ENCODE measurements around the gene UBE2J2. TPM values are rescaled to one million over a fixed set of nuclear protein-coding genes. Genes with fewer than 3 reads are reported as not detected.

Gene UBE2J2
- total RNA-seq, 4 donors from 2014 or later: 33.0 to 58.4 (median 36.2) TPM

- TF ChIP-seq CTCF (IDR thresholded peaks at IDR 0.05) (no peak), POLR2A (IDR thresholded peaks at IDR 0.05) (no peak)
- Histone ChIP-seq H3K36me3 (no peaks in the 10 kb centered on the region), H3K9me3 (no peaks in the 10 kb centered on the region), H3K4me1 (peaks cover 8 to 26% of the 10 kb centered on the region in 2 donors), H3K4me3 (replicated peaks in 1 of 3) (no peak overlapping the region), H3K27me3 (no peaks in the 10 kb centered on the region), H3K27ac (no peak overlapping the region)
- no peak for DNase-seq
- 78 to 85% methylated on average over 11 to 14 of the region's 22 CpGs for WGBS, 2 donors
- intact Hi-C loops (cut with DNase I): no loop called here
Measured at GRCh38 chr1:1236176-1236763, 37.4 kb downstream of the UBE2J2 start.

- Histone ChIP-seq H3K27me3 (no peaks in the 10 kb centered on the region), H3K4me1 (peaks cover 14 to 34% of the 10 kb centered on the region in 2 donors), H3K4me3 (replicated peaks in 1 of 3) (no peak overlapping the region), H3K9me3 (no peaks in the 10 kb centered on the region), H3K27ac (no peak overlapping the region), H3K36me3 (no peaks in the 10 kb centered on the region)
- TF ChIP-seq POLR2A (IDR thresholded peaks at IDR 0.05) (no peak), CTCF (IDR thresholded peaks at IDR 0.05) (no peak)
- DNase-seq: no peak
- 88 to 90% methylated on average over 14 to 24 of the region's 27 CpGs for WGBS, 2 donors
- intact Hi-C loops (cut with DNase I): no loop called here
Measured at GRCh38 chr1:1235016-1235744, 38.5 kb downstream of the UBE2J2 start.

DNA sequence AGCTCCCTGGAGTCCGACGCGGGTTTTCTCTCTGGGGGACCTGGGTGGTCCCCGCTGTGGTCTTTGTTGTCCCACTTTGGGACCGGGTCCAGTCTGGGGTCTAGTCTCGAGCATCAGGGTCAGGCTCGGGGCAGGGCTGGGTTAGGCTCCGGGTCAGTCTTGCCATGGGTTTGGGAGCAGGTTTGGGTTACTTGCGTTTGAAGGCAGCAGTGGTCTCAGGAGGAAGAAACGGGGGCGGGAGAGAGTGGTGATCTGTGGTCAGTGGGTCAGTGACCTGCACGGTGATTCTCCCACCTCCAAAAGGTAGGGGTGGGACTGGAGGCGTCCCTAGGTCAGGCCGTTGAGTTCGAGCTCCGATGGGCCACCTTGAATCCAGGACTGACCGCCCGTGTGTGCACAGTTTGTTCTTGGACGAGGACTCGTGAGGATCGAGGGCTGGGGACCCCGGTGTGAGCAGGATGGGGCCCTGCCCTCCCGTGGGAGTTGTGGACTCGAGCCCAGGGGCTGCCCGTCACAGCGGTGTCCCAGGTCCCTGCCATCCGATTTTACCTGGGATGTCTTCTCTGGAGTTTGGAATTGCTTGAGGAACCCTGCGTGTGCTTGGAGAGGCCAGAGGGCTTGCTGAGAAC, 39.4 kb downstream of the UBE2J2 start:
- H3K9me3 ChIP-seq: no peaks in the 10 kb centered on the region
- intact Hi-C loops (cut with DNase I): no loop called here

DNA sequence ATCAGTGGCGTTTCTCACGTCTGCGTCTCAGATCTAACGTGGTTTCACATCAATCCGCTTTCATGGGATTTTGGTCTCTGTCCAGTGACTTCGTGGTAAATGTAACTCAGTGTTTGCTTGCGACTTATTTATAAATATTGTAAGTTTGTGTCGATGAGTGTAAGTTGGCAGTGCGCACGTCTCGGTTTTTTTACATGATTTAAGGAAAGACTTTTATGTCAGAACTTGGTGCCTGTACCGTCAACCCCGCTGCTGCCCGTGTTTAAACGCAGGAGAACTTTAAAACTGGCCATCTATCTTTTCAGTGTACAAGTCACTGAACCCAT, 40.1 kb downstream of the UBE2J2 start:
- 98 to 99% methylated on average over 15 of the region's 15 CpGs for WGBS, 2 donors
- H3K27ac ChIP-seq: no peak overlapping the region
- peaks cover 20 to 45% of the 10 kb centered on the region in 2 donors for H3K4me1 ChIP-seq
- no peak for TF ChIP-seq CTCF (IDR thresholded peaks at IDR 0.05)
- no peak for TF ChIP-seq POLR2A (IDR thresholded peaks at IDR 0.05)
- intact Hi-C loops (cut with DNase I): no loop called here
- no peak overlapping the region for H3K4me3 ChIP-seq (replicated peaks in 1 of 3)
- peaks cover 2 to 5% of the 10 kb centered on the region in 2 donors for H3K36me3 ChIP-seq
- H3K9me3 ChIP-seq: no peaks in the 10 kb centered on the region
- no peak for DNase-seq
- no peaks in the 10 kb centered on the region for H3K27me3 ChIP-seq

More for the DNA sequence above, 39.4 kb downstream of the UBE2J2 start:
- H3K27ac ChIP-seq: no peak overlapping the region
- 94 to 95% methylated on average over 28 of the region's 28 CpGs for WGBS, 2 donors
- peaks cover 20 to 43% of the 10 kb centered on the region in 2 donors for H3K4me1 ChIP-seq
- H3K36me3 ChIP-seq: no peaks in the 10 kb centered on the region
- no peak for DNase-seq
- H3K4me3 ChIP-seq (replicated peaks in 1 of 3): no peak overlapping the region
- H3K27me3 ChIP-seq: no peaks in the 10 kb centered on the region
- TF ChIP-seq POLR2A (IDR thresholded peaks at IDR 0.05) (no peak), CTCF (IDR thresholded peaks at IDR 0.05) (no peak)
